Esophagus (tissue), 2 donors: ENCODE measurements around the gene WNT6. TPM values are rescaled to one million over a fixed set of nuclear protein-coding genes. Genes with fewer than 3 reads are reported as not detected.
A peak's percentile ranks its signal among the peaks of the same experiment; 100 is the strongest.

Source experiments
- H3K27ac ChIP-seq, 2 donors: one replicate each; pipeline ENCODE4 v1.5.1; 2013; ENCODE audit warnings: low read depth in 2 of 2, mild to moderate bottlenecking in 2 of 2, inconsistent platforms in 1 of 2, low read length in 1 of 2, moderate library complexity in 1 of 2
- H3K27me3 ChIP-seq, 2 donors: one replicate each; pipeline ENCODE4 v1.6.1; 2013; ENCODE audit warnings: low read length in 2 of 2, control low read depth in 1 of 2, mild to moderate bottlenecking in 1 of 2; ENCODE audit not compliant: insufficient read depth in 2 of 2, control insufficient read depth in 1 of 2
- H3K36me3 ChIP-seq, 2 donors: one replicate each; pipeline ENCODE4 v1.6.1; 2013; ENCODE audit warnings: low read length in 1 of 2; ENCODE audit not compliant: control insufficient read depth in 2 of 2, insufficient read depth in 2 of 2
- H3K4me1 ChIP-seq, 2 donors: one replicate each; pipeline ENCODE4 v1.6.1; 2013; ENCODE audit warnings: low read length in 1 of 2; ENCODE audit not compliant: control insufficient read depth in 2 of 2, insufficient read depth in 2 of 2
- H3K4me3 ChIP-seq, 2 donors: one replicate each; pipeline ENCODE4 v1.5.1; 2013; ENCODE audit warnings: low read length in 2 of 2, mild to moderate bottlenecking in 2 of 2, low read depth in 1 of 2, moderate library complexity in 1 of 2
- H3K9me3 ChIP-seq, 2 donors: one replicate each; pipeline ENCODE4 v1.6.1; 2013; ENCODE audit warnings: mild to moderate bottlenecking in 2 of 2, low read depth in 1 of 2, low read length in 1 of 2, moderate library complexity in 1 of 2; ENCODE audit not compliant: control insufficient read depth in 2 of 2, insufficient read depth in 1 of 2
- WGBS, 2 donors: extraction: QIAGEN DNeasy Blood & Tissue Kit; methylation state at CpG; one replicate each; pipeline ENCODE4 v1.1.7; 2013; 5-methylcytosine and 5-hydroxymethylcytosine counted together
- polyA plus RNA-seq, 2 donors: library from polyadenylated mRNA; stranded (reverse); fragments of 200-250 nt; gene quantifications; one replicate each; pipeline ENCODE4 v1.2.3, GENCODE V29; 2013
- donor health status: healthy with polysubstance abuse.
- donor health status: Bipolar disorder and iron deficiency.

Gene WNT6
- polyA plus RNA-seq, 2 donors: 0.31 to 0.76 TPM

DNA sequence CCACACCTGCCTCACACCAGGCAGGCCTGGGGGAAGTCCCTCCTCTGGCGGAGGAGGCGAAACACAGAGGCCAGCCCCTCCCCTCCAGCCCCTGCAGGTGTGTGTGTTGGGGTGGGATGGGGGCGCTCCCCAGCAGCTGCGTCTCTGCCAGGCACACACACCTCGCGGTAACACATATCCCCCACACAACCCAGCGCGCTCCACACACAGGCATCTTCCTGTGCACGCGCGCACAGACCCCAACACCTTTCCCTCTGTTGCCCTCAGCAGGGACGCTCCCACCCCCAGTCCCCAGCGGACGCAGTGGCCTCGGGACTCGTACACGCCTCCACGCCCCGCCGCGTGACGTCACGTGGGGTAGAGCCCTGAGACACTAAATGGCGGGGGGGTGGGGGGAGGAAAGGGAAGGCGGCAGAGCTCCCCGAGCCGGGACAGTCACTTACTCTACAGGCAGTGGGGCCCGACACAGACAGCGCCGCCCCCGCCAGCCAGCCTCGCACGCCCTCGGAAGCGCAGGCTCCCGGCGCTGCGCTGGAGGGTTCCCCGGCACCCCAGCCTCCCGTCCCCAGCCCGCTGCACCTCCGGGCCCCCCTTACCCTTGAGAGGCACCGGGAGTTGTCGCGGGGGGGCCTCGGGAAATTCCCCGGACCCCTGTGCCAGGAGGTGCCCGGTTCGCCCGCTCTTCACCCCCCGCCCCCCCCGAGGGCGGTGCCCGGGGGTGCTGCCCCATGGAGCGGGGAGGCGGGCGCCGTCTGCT is 20.7 kb downstream of the WNT6 start, which contains the start of gene WNT10A:
WNT10A (plus strand) TSS at position 751 of the 757 bp plus-strand sequence. CDS start 144 bp downstream, outside the sequence.
- peak within 1 kb of the TSS; percentile 24 to 43 for H3K4me3 ChIP-seq
- no peaks in the 10 kb centered on the region for H3K36me3 ChIP-seq
- WGBS, 2 donors: 1 to 2% methylated on average over 46 to 58 of the region's 58 CpGs
- H3K27me3 ChIP-seq: peaks cover 0 to 3% of the 10 kb centered on the region in 2 donors
- no peaks in the 10 kb centered on the region for H3K9me3 ChIP-seq
- peak within 1 kb of the TSS; percentile 71 to 82 for H3K27ac ChIP-seq
- H3K4me1 ChIP-seq: peaks cover 16 to 28% of the 10 kb centered on the region in 2 donors

DNA sequence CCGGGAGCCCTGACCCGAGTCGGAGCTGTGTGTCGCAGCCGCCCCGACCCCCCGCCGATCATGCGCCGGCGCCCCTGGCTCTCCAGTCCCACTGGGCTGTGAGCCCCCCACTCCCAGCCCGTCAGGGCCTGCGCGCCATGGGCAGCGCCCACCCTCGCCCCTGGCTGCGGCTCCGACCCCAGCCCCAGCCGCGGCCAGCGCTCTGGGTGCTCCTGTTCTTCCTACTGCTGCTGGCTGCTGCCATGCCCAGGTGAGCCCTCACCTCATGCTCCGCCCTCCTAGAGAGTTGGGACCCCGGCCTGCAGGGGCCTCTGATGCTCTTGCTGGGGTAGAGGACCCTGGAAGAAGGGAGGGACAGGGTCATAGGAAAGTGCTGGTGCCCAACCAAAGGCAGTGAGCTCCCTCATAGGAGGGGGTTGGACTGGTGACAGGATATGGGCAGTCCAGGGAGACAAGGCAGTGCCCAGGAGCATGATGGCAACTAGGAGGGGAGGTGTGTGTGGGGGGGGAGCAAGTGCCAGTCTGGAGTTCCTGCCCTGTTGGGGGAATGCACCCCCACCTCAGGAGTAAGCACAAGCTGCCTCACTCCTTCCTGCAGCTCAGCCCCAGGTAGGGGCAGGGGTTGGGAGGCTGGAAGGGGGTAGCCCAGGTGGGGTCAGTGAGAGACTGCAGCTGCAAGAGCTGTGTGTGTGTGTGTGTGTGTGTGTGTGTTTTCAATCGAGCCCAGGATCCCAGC is 21.4 kb downstream of the WNT6 start:
- Histone ChIP-seq H3K4me1 (peaks cover 16 to 28% of the 10 kb centered on the region in 2 donors), H3K4me3 (peak overlapping the region; percentile 24 to 43), H3K36me3 (no peaks in the 10 kb centered on the region), H3K27ac (peak overlapping the region; percentile 54 to 82), H3K27me3 (peaks cover 0 to 3% of the 10 kb centered on the region in 2 donors), H3K9me3 (no peaks in the 10 kb centered on the region)
- WGBS, 2 donors: 8 to 10% methylated on average over 24 of the region's 24 CpGs

DNA sequence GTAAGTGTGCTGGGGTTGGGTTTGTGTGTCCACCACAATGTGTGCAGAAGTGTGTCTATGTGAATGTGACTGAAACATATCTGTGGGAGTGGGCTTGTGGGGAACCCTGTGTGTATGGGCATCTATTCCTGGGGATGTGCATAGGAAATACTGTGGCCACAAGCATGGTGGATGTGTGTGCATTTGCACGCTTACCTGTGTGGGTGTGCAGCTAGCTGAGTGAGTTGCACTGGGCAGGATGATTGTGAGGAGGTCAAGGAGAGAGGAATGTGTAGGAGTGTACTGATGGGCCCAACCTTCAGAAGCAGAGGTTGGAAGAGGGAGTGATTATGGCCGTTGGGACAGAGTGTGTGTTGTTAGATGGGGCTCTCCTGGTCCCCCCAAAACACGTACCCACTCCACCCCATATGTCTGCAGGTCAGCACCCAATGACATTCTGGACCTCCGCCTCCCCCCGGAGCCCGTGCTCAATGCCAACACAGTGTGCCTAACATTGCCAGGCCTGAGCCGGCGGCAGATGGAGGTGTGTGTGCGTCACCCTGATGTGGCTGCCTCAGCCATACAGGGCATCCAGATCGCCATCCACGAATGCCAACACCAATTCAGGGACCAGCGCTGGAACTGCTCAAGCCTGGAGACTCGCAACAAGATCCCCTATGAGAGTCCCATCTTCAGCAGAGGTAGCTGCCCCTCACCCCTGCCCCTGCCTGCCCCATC is 22.3 kb downstream of the WNT6 start:
- WGBS, 2 donors: 47 to 59% methylated on average over 13 of the region's 13 CpGs
- peaks cover 16 to 35% of the 10 kb centered on the region in 2 donors for H3K4me1 ChIP-seq

DNA sequence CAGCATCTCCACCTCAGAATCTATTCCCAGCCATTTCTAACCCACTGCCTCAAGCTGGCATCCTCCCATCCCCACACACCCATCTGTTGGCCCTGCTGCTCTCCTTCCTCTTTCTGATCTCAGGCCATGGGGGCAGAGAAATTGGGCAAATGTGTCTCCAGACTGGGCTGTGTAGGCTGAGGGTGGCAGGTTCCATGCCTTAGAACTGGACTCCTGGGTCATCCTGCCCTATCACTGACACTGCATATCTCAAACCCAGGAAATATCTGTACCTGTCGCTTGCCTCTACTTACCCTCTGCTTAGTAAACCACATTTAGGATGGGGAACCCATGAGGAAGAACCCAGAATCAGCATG is 22.8 kb downstream of the WNT6 start:
- Histone ChIP-seq H3K27me3 (peaks cover 0 to 3% of the 10 kb centered on the region in 2 donors), H3K4me3 (no peak overlapping the region), H3K9me3 (no peaks in the 10 kb centered on the region)

More for the DNA sequence above, 22.3 kb downstream of the WNT6 start:
- no peaks in the 10 kb centered on the region for H3K9me3 ChIP-seq
- H3K27ac ChIP-seq: peak overlapping the region in 1 of 2 donors; percentile 66
- H3K27me3 ChIP-seq: peaks cover 0 to 3% of the 10 kb centered on the region in 2 donors
- H3K4me3 ChIP-seq: peak overlapping the region; percentile 10 to 24
- H3K36me3 ChIP-seq: no peaks in the 10 kb centered on the region

DNA sequence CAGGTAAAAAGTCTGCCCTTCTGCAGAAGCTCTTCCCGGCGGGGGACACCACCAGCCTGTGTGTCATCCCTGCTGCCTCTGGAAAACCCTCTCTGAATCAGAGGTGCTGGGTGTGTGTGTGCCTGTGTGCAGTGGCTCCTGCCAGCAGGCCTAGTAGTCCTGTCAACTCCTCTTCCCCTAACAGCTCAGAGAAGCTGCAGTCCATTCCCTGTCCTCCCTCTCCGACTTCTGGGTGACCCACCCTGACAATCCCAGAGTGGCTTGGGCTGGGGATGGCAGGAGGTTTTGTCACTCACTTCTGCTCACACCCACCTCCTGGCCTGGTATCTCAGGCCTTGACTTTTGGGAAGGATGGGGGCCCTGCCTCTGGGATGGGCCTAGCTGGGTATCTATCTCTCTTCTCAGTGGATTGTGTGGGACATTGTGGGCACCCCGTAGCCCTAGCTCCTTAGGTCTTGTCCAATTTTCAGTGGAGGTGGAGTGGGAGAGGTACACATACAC is 23.3 kb downstream of the WNT6 start:
- H3K4me3 ChIP-seq: no peak overlapping the region
- 37 to 54% methylated on average over 4 of the region's 4 CpGs for WGBS, 2 donors
- H3K27ac ChIP-seq: peak overlapping the region; percentile 66 to 82
- H3K36me3 ChIP-seq: no peaks in the 10 kb centered on the region
- H3K4me1 ChIP-seq: peaks cover 16 to 35% of the 10 kb centered on the region in 2 donors
- peaks cover 0 to 3% of the 10 kb centered on the region in 2 donors for H3K27me3 ChIP-seq
- H3K9me3 ChIP-seq: no peaks in the 10 kb centered on the region

More for the DNA sequence above, 22.8 kb downstream of the WNT6 start:
- Histone ChIP-seq H3K36me3 (no peaks in the 10 kb centered on the region), H3K27ac (peak overlapping the region; percentile 66), H3K4me1 (peaks cover 16 to 35% of the 10 kb centered on the region in 2 donors)
- 55 to 65% methylated on average over 1 of the region's 1 CpG for WGBS, 2 donors

DNA sequence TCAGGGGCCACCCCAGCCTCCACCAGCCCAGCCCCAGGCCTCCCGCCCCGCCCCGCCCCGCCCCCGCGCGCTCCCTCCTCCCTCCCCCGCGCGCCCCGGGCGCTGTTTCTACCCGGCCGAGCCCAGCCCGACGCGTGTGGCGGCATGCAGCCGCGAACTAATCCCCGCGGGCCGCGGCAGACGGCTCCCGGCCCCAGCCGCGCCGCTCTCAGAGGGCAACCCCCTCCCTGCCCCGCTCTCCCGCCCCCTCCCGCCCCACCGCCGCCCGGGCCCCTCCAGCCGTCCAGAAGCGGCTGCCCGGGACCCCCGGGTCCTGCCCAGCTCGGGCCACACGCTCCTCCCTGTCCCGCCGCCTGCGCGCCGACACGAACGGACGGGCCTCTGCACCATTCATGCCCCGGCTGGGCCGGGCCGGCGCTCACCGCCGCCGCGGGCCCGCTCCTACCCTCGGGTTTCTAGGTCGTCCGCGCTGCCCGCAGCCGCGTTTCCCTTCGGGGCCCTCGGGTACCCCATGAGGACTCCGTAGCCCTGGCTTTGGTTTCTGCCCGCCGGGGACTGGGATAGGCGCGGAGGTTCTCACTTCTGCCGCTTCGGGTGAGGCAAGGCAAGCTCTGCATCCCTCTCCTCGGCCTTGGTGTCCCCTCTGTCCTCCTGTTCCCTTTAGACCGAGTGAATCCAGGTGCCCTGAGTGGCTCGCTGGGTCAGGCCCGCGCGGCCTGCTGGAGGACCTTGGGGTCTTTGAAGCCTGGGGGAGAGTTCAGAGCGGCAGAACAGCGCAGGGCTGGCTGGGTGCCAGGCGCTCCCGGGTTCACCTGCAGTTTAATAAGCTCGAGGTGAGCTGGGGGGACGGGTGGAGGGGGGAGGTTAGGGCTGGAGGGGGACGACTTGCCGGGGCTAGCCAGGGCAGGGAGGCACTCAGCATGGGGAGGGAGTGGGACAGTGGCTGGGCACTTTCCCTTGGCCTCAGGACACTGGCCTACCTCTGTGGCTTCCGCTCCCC is 24.2 kb downstream of the WNT6 start:
- WGBS, 2 donors: 8 to 10% methylated on average over 62 to 89 of the region's 89 CpGs
- peaks cover 0 to 3% of the 10 kb centered on the region in 2 donors for H3K27me3 ChIP-seq
- H3K27ac ChIP-seq: peak overlapping the region; percentile 66 to 82

DNA sequence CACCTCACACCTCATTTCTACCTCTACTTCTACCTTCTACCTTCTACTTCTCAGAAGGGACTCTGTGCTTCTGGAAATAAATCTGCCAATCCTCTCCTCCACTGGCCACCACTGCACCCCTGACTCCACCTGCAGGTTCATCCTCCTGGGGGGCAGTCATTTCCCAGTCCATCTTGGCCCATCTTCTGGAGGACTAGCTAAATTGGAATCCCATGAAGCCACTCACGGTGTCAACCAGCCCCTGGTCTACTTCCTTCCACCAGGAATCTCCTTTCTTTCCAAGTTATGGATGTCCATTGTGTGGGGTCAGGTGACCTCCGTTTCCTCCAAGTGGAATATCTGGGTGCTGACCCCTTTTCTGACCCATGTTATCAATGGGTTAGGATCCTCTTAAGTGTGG is 24.9 kb downstream of the WNT6 start:
- H3K27ac ChIP-seq: peak overlapping the region in 1 of 2 donors; percentile 0
- H3K4me3 ChIP-seq: no peak overlapping the region
- 65 to 72% methylated on average over 2 of the region's 2 CpGs for WGBS, 2 donors
- no peaks in the 10 kb centered on the region for H3K9me3 ChIP-seq
- no peaks in the 10 kb centered on the region for H3K36me3 ChIP-seq
- H3K27me3 ChIP-seq: peaks cover 0 to 3% of the 10 kb centered on the region in 2 donors
- peaks cover 16 to 35% of the 10 kb centered on the region in 2 donors for H3K4me1 ChIP-seq

More for the DNA sequence above, 24.2 kb downstream of the WNT6 start:
- Histone ChIP-seq H3K4me1 (peaks cover 16 to 35% of the 10 kb centered on the region in 2 donors), H3K9me3 (no peaks in the 10 kb centered on the region), H3K4me3 (peak overlapping the region; percentile 42 to 47), H3K36me3 (no peaks in the 10 kb centered on the region)

DNA sequence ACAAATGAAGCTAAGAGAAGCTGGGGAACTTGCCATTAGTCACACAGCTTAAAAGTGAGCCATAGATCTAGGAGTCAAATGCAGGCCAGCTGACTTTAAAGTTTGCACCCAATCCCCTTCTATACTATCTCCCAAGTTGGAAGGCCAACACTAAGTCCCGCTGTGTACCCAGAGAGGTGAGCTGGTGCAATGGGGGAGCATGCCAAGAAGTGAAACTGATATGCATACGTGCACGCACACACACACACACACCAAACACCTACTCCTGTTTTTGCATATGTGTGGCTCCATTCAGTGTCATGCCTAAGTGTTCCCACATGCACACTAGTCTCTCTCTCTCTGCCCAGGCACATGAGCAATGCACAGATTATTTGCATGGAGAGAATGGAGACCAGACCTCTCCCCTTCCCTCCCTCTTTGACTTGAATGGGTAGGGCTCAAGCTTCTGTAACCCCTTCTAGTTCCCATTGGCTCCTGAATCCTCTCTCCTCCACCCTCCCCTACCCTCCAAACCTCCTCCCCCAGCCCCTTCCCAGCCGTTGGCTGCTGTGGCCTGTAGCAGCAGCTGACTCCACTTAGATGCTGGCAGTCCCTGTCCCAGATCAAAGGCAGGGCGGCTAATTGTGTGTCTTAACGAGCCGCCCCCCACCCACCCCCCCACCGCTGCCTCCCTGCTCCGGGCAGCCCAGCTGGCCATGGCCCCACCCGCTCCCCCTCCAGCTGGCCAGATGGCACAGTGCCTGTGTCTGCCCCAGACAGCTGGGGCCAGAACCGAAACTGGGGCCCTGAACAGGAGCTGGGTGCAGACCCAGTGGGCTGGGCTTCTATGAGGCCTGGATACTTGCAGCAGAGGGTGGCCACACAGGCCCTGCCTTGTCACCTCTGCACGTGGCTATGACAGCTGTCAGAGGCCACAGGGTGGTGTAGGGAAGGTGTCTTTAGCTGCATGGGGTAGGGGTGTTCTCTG is 26.7 kb downstream of the WNT6 start:
- WGBS, 2 donors: 39 to 40% methylated on average over 12 of the region's 12 CpGs
- no peak overlapping the region for H3K27ac ChIP-seq
- peaks cover 16 to 29% of the 10 kb centered on the region in 2 donors for H3K4me1 ChIP-seq
- H3K36me3 ChIP-seq: no peaks in the 10 kb centered on the region
- no peaks in the 10 kb centered on the region for H3K9me3 ChIP-seq
- H3K27me3 ChIP-seq: no peaks in the 10 kb centered on the region
- no peak overlapping the region for H3K4me3 ChIP-seq
